ACC112 (cell line): ENCODE measurements around the gene TXNDC2.
"Not testable (repeated sequence)": the region's sequence is repeated elsewhere in the genome, so short reads cannot be mapped to it uniquely, and the experiment has no call there.

Experiments
- H2AFZ ChIP-seq: fragments of 200-600 bp; sonication (generic); one replicate; pipeline ENCODE4 v1.6.0; 2017; ENCODE audit warnings: antibody characterized with exemption, low read length; ENCODE audit not compliant: unreplicated experiment
- H3K27ac ChIP-seq: fragments of 200-600 bp; sonication (generic); 2 replicates; pipeline ENCODE4 v1.5.1; 2014; ENCODE audit warnings: low read depth, mild to moderate bottlenecking, antibody characterized with exemption, low read length, moderate library complexity
- H3K27me3 ChIP-seq: fragments of 200-600 bp; sonication (generic); 2 replicates; pipeline ENCODE4 v1.6.1; 2014; ENCODE audit warnings: mild to moderate bottlenecking, antibody characterized with exemption, low read length, moderate library complexity, mixed read lengths; ENCODE audit not compliant: insufficient read depth
- H3K36me3 ChIP-seq: fragments of 200-600 bp; sonication (generic); 2 replicates; pipeline ENCODE4 v1.6.1; 2016; ENCODE audit warnings: mild to moderate bottlenecking, antibody characterized with exemption, low read length, moderate library complexity, mixed read lengths; ENCODE audit not compliant: insufficient read depth
- H3K4me1 ChIP-seq: fragments of 200-600 bp; sonication (generic); one replicate; pipeline ENCODE4 v1.6.1; 2016; ENCODE audit warnings: low read length, mixed read lengths; ENCODE audit not compliant: insufficient read depth, unreplicated experiment, control insufficient read depth
- H3K4me3 ChIP-seq: fragments of 200-600 bp; sonication (generic); 2 replicates; pipeline ENCODE4 v1.5.1; 2014; ENCODE audit warnings: mild to moderate bottlenecking, low read depth, low read length
- H3K79me2 ChIP-seq: fragments of 200-600 bp; sonication (generic); one replicate; pipeline ENCODE4 v1.6.0; 2016; ENCODE audit warnings: low read length; ENCODE audit not compliant: control insufficient read depth, unreplicated experiment, insufficient read depth

TXNDC2 gene

DNA sequence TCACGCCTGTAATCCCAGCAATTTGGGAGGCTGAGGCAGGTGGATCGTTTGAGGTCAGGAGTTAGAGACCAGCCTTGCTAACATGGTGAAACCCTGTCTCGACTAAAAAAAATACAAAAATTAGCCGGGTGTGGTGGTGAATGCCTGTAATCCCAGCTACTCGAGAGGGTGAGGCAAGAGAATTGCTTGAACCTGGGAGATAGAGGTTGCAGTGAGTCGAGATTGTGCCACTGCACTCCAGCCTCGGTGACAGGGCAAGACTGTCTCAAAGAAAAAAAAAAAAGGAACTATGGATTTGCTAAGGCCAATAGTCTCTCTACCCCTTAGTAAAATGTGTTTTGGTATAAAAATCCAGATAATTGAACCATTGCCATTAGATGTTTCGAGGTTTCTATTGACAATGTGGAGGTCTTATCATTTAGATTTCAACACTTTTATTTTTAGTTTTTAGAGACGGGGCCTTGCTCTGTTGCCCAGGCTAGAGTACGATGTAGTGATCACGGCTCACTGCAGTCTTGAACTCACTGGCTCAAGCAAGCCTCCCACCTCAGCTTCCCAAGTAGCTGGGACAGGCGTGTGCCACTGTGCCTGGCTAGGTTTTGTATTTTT is 1.1 kb upstream of the TXNDC2 start:
- Histone ChIP-seq H3K27ac (no peak overlapping the region), H3K36me3 (no peaks in the 10 kb centered on the region), H3K4me3 (no peak overlapping the region), H3K4me1 (no peaks in the 10 kb centered on the region), H3K27me3 (no peaks in the 10 kb centered on the region), H3K79me2 (no peaks in the 10 kb centered on the region), H2AFZ (no peak overlapping the region)

DNA sequence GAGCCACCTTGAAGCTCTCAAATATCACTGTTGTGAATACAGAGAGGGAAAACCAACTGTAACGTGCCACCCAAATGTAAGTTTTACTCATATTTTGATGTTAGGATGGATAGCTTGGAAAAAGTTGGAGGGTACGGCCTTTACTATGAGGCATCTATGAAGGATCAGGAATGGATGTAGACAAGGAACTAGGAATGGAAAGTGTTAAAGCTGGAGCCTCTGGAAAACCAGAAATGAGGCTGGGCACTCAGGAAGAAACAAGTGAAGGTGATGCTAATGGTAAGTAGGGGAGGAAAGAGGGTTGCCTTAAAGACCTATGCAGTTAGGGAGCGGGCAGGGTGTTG is 204 bp downstream of the TXNDC2 start:
- no peak overlapping the region for H3K27ac ChIP-seq
- no peaks in the 10 kb centered on the region for H3K79me2 ChIP-seq
- no peaks in the 10 kb centered on the region for H3K4me1 ChIP-seq
- H3K4me3 ChIP-seq = no peak overlapping the region
- no peaks in the 10 kb centered on the region for H3K36me3 ChIP-seq
- no peaks in the 10 kb centered on the region for H3K27me3 ChIP-seq
- H2AFZ ChIP-seq = no peak overlapping the region

GRCh38 chr18:9887992-9888391 is 2.2 kb downstream of the TXNDC2 start:
- Histone ChIP-seq H2AFZ (no peak overlapping the region), H3K79me2 (no peaks in the 10 kb centered on the region), H3K27ac (no peak overlapping the region), H3K27me3 (no peaks in the 10 kb centered on the region), H3K4me3 (no peak overlapping the region), H3K4me1 (no peaks in the 10 kb centered on the region), H3K36me3 (no peaks in the 10 kb centered on the region)

- H3K27me3 ChIP-seq = no peaks in the 10 kb centered on the region
- no peak overlapping the region for H2AFZ ChIP-seq
- no peak overlapping the region for H3K27ac ChIP-seq
- H3K36me3 ChIP-seq = no peaks in the 10 kb centered on the region
- no peaks in the 10 kb centered on the region for H3K79me2 ChIP-seq
- no peak overlapping the region for H3K4me3 ChIP-seq
- no peaks in the 10 kb centered on the region for H3K4me1 ChIP-seq
These were observed 4.4 kb downstream of the TXNDC2 start for GRCh38 chr18:9890196-9890595.

GRCh38 chr18:9890957-9891356 is 5.2 kb downstream of the TXNDC2 start:
- no peak overlapping the region for H3K4me3 ChIP-seq
- no peaks in the 10 kb centered on the region for H3K27me3 ChIP-seq
- no peaks in the 10 kb centered on the region for H3K4me1 ChIP-seq
- no peak overlapping the region for H2AFZ ChIP-seq
- no peak overlapping the region for H3K27ac ChIP-seq
- H3K79me2 ChIP-seq = no peaks in the 10 kb centered on the region
- no peaks in the 10 kb centered on the region for H3K36me3 ChIP-seq

GRCh38 chr18:9891515-9891914 is 5.7 kb downstream of the TXNDC2 start:
- not testable (repeated sequence) for H3K27ac ChIP-seq, H2AFZ ChIP-seq, H3K4me1 ChIP-seq

DNA sequence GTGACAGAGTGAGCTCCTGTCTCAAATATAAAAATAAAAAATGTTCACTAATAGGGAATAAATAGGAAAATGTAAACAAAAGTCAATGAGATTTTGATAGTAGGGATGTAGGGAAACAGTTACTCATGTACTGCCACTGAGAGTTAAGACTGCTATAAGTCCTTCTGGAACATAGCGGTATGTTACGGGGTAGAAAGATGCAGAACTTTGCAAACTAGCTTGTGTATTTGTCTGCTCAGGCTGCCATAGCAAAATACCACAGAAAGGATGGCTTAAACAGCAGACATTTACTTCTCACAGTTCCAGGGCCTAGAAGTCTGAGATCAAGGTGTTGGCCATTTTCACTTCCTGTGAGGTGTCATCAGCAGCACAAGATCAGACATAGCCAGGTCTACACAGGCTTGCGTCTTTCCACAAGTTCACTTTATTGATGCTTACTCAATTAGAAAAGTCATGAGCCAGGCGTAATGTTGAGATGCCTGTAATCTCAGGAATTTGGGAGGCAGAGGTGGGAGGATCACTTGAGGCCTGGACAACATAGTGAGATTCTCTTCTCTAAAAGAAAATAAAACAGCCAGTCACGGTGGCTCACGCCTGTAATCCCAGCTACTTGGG is 8.8 kb downstream of the TXNDC2 start:
- no peaks in the 10 kb centered on the region for H3K79me2 ChIP-seq
- no peaks in the 10 kb centered on the region for H3K27me3 ChIP-seq
- H2AFZ ChIP-seq = no peak overlapping the region
- no peak overlapping the region for H3K27ac ChIP-seq
- H3K36me3 ChIP-seq = no peaks in the 10 kb centered on the region
- no peak overlapping the region for H3K4me3 ChIP-seq
- peaks cover 10% of the 10 kb centered on the region for H3K4me1 ChIP-seq

More at GRCh38 chr18:9891515-9891914, 5.7 kb downstream of the TXNDC2 start:
- H3K4me3 ChIP-seq, H3K79me2 ChIP-seq, H3K27me3 ChIP-seq, H3K36me3 ChIP-seq: not testable (repeated sequence)

- no peak overlapping the region for H3K4me3 ChIP-seq
- H3K4me1 ChIP-seq = peaks cover 10% of the 10 kb centered on the region
- H3K36me3 ChIP-seq = no peaks in the 10 kb centered on the region
- H2AFZ ChIP-seq = no peak overlapping the region
- no peaks in the 10 kb centered on the region for H3K79me2 ChIP-seq
- no peak overlapping the region for H3K27ac ChIP-seq
- H3K27me3 ChIP-seq = no peaks in the 10 kb centered on the region
These were observed 11.4 kb downstream of the TXNDC2 start for GRCh38 chr18:9897129-9897528.

DNA sequence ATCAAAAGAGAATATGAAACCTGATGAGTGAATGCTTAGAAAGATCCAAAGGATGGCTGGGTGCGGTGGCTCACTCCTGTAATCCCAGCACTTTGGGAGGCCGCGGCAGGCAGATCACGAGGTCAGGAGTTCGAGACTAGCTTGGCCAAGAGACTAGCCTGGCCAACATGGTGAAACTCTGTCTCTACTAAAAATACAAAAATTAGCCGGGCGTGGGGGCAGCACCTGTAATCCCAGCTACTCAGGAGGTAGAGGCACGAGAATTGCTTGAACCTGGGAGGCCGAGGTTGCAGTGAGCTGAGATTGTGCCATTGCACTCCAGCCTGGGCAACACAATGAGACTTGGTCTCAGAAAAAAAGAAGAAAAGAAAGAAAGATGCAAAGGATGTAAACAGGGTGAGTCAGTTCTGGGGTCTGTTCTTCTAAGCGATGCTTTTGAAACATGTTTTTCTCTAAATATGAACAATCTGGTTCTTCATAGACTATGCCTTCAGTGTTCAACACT is 12.1 kb downstream of the TXNDC2 start:
- not testable (repeated sequence) for H3K79me2 ChIP-seq, H3K4me3 ChIP-seq, H3K27ac ChIP-seq, H3K36me3 ChIP-seq, H2AFZ ChIP-seq, H3K27me3 ChIP-seq
- peaks cover 10% of the 10 kb centered on the region for H3K4me1 ChIP-seq

DNA sequence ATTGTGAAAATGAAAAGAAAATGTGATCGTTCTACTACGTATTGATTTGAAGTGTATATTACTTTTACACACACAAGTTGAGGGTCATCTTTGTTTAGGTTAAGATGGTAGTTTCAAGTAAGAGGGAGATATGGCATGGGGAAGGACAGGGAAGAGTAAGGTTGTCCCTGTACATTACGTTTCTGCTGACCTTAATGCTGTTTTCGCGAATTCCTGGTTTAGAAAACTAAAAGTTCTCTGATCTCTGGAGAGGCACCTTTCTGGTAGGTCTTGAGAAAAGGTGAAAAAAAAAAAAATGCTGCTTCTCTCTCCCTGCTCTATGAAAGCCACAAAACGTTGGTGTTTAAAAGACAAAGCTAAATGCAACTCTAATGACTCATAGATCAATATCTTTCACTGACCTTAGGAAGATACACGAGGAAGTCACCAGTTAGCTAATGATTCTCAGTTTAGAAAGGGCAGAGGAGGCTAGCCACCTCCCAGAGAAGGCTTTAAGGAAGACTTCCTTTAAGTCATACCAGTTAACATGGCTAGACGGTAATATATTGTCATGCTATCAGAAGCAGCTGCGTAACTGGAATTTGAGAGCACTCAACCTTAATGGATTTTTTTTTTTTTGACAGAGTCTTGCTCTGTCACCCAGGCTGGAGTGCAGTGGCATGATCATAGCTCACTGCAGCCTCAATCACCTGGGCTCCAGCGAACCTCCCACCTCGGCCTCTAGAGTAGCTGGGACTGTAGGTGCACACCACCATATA is 13.2 kb downstream of the TXNDC2 start:
- H3K36me3 ChIP-seq = no peaks in the 10 kb centered on the region
- no peak overlapping the region for H3K27ac ChIP-seq
- no peaks in the 10 kb centered on the region for H3K79me2 ChIP-seq
- H3K27me3 ChIP-seq = no peaks in the 10 kb centered on the region
- H3K4me1 ChIP-seq = peaks cover 10% of the 10 kb centered on the region
- H2AFZ ChIP-seq = no peak overlapping the region
- H3K4me3 ChIP-seq = no peak overlapping the region

DNA sequence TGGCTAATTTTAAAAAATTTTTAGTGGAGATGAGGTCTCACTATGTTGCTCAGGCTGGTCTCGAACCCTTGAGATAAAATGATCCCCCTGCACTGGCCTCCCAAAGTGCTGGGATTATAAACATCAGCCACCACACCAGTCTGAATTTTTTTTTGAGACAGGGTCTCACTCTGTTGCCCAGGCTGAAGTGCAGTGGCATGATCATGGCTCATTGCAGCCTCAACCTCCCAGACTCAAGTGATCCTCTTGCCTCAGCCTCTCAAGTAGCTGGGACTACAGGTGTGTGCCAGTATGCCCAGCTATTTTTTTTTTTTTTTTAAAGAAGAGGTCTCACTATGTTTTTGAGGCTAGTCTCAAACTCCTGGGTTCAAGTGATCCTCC is 13.8 kb downstream of the TXNDC2 start:
- H2AFZ ChIP-seq, H3K27ac ChIP-seq, H3K79me2 ChIP-seq, H3K36me3 ChIP-seq, H3K27me3 ChIP-seq, H3K4me3 ChIP-seq: not testable (repeated sequence)
- peaks cover 10% of the 10 kb centered on the region for H3K4me1 ChIP-seq
